ENCODE data around the gene SUMO2.

DNA sequence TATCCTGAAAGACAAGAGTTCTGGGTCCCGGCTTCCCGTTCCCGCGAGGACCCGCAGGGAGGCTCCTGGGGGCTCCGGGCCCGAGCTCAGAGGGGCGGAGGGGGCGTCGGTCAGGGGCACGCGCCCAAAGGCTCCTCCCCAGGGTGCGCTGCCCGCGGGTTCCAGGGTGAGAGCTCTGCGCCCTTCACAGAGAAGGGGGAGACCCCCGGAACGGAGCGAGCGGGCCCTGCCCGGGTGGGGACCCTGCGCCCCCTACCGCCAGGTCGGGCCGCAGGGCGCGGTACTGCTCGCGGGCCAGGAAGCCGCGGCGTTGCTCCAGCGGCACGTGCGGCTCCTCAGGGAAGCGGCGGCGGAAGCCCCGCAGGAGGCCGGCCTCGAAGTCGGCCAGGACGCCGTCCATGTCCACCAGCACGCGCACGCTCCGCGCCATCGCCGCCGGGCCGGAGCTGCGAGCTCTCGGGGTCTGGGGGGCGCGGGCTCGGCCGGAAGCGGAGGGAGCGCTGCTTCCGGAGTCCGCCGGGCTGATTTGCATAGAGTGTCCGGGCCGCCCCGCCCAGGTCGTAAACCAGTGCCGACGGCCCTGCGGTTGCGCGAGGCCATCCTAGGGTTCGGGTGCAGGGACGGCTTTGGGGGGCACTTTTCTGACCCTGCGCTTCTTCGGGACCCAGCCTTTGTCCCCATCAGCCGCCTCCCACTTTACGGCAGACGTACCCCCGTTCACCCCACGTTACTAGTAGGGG, 51.3 kb downstream of the SUMO2 start, which contains the start of gene NT5C:
- TF ChIP-seq, protein P1, sequence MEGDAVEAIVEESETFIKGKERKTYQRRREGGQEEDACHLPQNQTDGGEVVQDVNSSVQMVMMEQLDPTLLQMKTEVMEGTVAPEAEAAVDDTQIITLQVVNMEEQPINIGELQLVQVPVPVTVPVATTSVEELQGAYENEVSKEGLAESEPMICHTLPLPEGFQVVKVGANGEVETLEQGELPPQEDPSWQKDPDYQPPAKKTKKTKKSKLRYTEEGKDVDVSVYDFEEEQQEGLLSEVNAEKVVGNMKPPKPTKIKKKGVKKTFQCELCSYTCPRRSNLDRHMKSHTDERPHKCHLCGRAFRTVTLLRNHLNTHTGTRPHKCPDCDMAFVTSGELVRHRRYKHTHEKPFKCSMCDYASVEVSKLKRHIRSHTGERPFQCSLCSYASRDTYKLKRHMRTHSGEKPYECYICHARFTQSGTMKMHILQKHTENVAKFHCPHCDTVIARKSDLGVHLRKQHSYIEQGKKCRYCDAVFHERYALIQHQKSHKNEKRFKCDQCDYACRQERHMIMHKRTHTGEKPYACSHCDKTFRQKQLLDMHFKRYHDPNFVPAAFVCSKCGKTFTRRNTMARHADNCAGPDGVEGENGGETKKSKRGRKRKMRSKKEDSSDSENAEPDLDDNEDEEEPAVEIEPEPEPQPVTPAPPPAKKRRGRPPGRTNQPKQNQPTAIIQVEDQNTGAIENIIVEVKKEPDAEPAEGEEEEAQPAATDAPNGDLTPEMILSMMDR (IDR thresholded peaks at IDR 0.05; ENCODE audit: insufficient read depth, low read depth, low read length), result peak; percentile 15
- TF ChIP-seq EZH2 (IDR thresholded peaks at IDR 0.05; ENCODE audit: insufficient read depth, low read length), result no peak
